ENCODE data around the gene FOXF1. TPM values are rescaled to one million over a fixed set of nuclear protein-coding genes. Genes with fewer than 3 reads are reported as not detected.
A peak's percentile ranks its signal among the peaks of the same experiment; 100 is the strongest.

The FOXF1 gene
- total and polyA plus RNA-seq, 3 donors from 2014 or later: 0.91 to 2.8 (median 2.0) TPM

GRCh38 chr16:86549893-86550190 is 39.5 kb downstream of the FOXF1 start:
- Histone ChIP-seq H3K4me3 (no peak overlapping the region), H3K27ac (no peak overlapping the region), H3K27me3 (no peaks in the 10 kb centered on the region), H3K36me3 (ENCODE audit: low read depth, missing control alignments) (no peaks in the 10 kb centered on the region), H3K9me3 (no peaks in the 10 kb centered on the region), H3K4me1 (peaks cover 7% of the 10 kb centered on the region)
- no peak for TF ChIP-seq POLR2A (IDR thresholded peaks at IDR 0.05)
- no peak for TF ChIP-seq CTCF (IDR thresholded peaks at IDR 0.05)
- WGBS, 2 donors: 95 to 100% methylated on average over 1 to 7 of the region's 7 CpGs
- intact Hi-C loops (cut with DNase I; ENCODE audit: low total_unique reads): no loop called here
- no peak for DNase-seq

GRCh38 chr16:86550281-86550680 is 40.0 kb downstream of the FOXF1 start:
- intact Hi-C loops (cut with DNase I; ENCODE audit: low total_unique reads): no loop called here

GRCh38 chr16:86553356-86553755 is 43.0 kb downstream of the FOXF1 start:
- TF ChIP-seq CTCF (IDR thresholded peaks at IDR 0.05): no peak
- TF ChIP-seq POLR2A (IDR thresholded peaks at IDR 0.05): no peak
- no peaks in the 10 kb centered on the region for H3K27me3 ChIP-seq
- intact Hi-C loops (cut with DNase I; ENCODE audit: low total_unique reads): no loop called here
- H3K4me3 ChIP-seq: peak overlapping the region in 1 of 2 donors; percentile 23
- H3K36me3 ChIP-seq (ENCODE audit: low read depth, missing control alignments): no peaks in the 10 kb centered on the region
- 79% methylated on average over 22 of the region's 22 CpGs; no CpG with 5 or more reads in 1 of the 2 donors for WGBS, 2 donors
- H3K9me3 ChIP-seq: no peaks in the 10 kb centered on the region
- H3K4me1 ChIP-seq: peaks cover 24% of the 10 kb centered on the region
- DNase-seq: no peak
- H3K27ac ChIP-seq: no peak overlapping the region

More at GRCh38 chr16:86550281-86550680, 40.0 kb downstream of the FOXF1 start:
- DNase-seq: no peak
- TF ChIP-seq CTCF (IDR thresholded peaks at IDR 0.05): no peak
- TF ChIP-seq POLR2A (IDR thresholded peaks at IDR 0.05): no peak
- H3K4me3 ChIP-seq: no peak overlapping the region
- H3K36me3 ChIP-seq (ENCODE audit: low read depth, missing control alignments): no peaks in the 10 kb centered on the region
- WGBS, 2 donors: 96% methylated on average over 4 to 5 of the region's 5 CpGs
- no peaks in the 10 kb centered on the region for H3K9me3 ChIP-seq
- no peak overlapping the region for H3K27ac ChIP-seq
- no peaks in the 10 kb centered on the region for H3K27me3 ChIP-seq
- peaks cover 7% of the 10 kb centered on the region for H3K4me1 ChIP-seq

GRCh38 chr16:86554599-86554916 is 44.2 kb downstream of the FOXF1 start:
- 6 to 9% methylated on average over 6 to 10 of the region's 10 CpGs for WGBS, 2 donors
- Histone ChIP-seq H3K27me3 (no peaks in the 10 kb centered on the region), H3K27ac (peak overlapping the region; percentile 84 to 86), H3K36me3 (ENCODE audit: low read depth, missing control alignments) (no peaks in the 10 kb centered on the region), H3K4me3 (peak overlapping the region; percentile 86 to 89), H3K4me1 (peaks cover 26% of the 10 kb centered on the region), H3K9me3 (no peaks in the 10 kb centered on the region)
- TF ChIP-seq POLR2A (IDR thresholded peaks at IDR 0.05) (no peak), CTCF (IDR thresholded peaks at IDR 0.05) (no peak)
- intact Hi-C loops (cut with DNase I; ENCODE audit: low total_unique reads): no loop called here
- DNase-seq: no peak

GRCh38 chr16:86554917-86555703 is 44.8 kb downstream of the FOXF1 start, which contains the start of gene MTHFSD:
TSS of gene MTHFSD (minus strand) at chr16:86555235. CDS start at chr16:86555184, 51 bp downstream.
- Histone ChIP-seq H3K4me3 (peak within 1 kb of the TSS; percentile 86 to 89), H3K9me3 (no peaks in the 10 kb centered on the region), H3K36me3 (ENCODE audit: low read depth, missing control alignments) (no peaks in the 10 kb centered on the region), H3K27ac (peak within 1 kb of the TSS; percentile 84 to 86), H3K4me1 (peaks cover 26% of the 10 kb centered on the region), H3K27me3 (no peaks in the 10 kb centered on the region)
- WGBS, 2 donors: 2 to 3% methylated on average over 36 to 70 of the region's 70 CpGs
- TF ChIP-seq CTCF (IDR thresholded peaks at IDR 0.05): no peak
- TF ChIP-seq POLR2A (IDR thresholded peaks at IDR 0.05): peak; percentile 15
- intact Hi-C loops (cut with DNase I; ENCODE audit: low total_unique reads): no loop called here
- peak; percentile 92 for DNase-seq

Measured in testis (tissue), 3 donors.